CMK (cell line): ENCODE data around the gene OTP.

Source experiments
- DNase-seq: peaks from one replicate; pipeline ENCODE4 v3.0.0-alpha.2; 2010; ENCODE audit warnings: low read depth

OTP gene

GRCh38 chr5:77640589-77641396 lies 2.3 kb upstream of the OTP start:
- DNase-seq = no peak

- DNase-seq = no peak
Observed at GRCh38 chr5:77638763-77639671, 504 bp upstream of the OTP start.

- DNase-seq = no peak
Observed at GRCh38 chr5:77637170-77637997, 1.1 kb downstream of the OTP start.

GRCh38 chr5:77636641-77637169 lies 1.8 kb downstream of the OTP start:
- no peak for DNase-seq

- no peak for DNase-seq
Observed at GRCh38 chr5:77635917-77636640, 2.4 kb downstream of the OTP start.

- DNase-seq = no peak
Observed at GRCh38 chr5:77635067-77635916, 3.2 kb downstream of the OTP start.

GRCh38 chr5:77633709-77634108 lies 4.8 kb downstream of the OTP start:
- DNase-seq = no peak

GRCh38 chr5:77633207-77633675 lies 5.3 kb downstream of the OTP start:
- DNase-seq = no peak

- DNase-seq = no peak
Observed at GRCh38 chr5:77632526-77633206, 5.8 kb downstream of the OTP start.

GRCh38 chr5:77630114-77630680 lies 8.3 kb downstream of the OTP start:
- no peak for DNase-seq

GRCh38 chr5:77629509-77630113 lies 8.9 kb downstream of the OTP start:
- DNase-seq = no peak

- DNase-seq = no peak
Observed at GRCh38 chr5:77628840-77629508, 9.5 kb downstream of the OTP start.

- no peak for DNase-seq
Observed at GRCh38 chr5:77627869-77628674, 10.4 kb downstream of the OTP start.

GRCh38 chr5:77623203-77623740 lies 15.2 kb downstream of the OTP start:
- DNase-seq = no peak

GRCh38 chr5:77621440-77621839 lies 17.1 kb downstream of the OTP start:
- DNase-seq = no peak

GRCh38 chr5:77620405-77620804 lies 18.1 kb downstream of the OTP start:
- DNase-seq = no peak

- DNase-seq = no peak
Observed at GRCh38 chr5:77616920-77617319, 21.6 kb downstream of the OTP start.
